Measurements from ENCODE around the gene SAPCD1.

The SAPCD1 gene

GRCh38 chr6:31762356-31762755, at the start of gene SAPCD1:
TSS of gene SAPCD1 (plus strand) at chr6:31762656. CDS start at chr6:31763055, 399 bp downstream.
- DNase-seq (ENCODE audit: low read depth), result no peak
- TF ChIP-seq CTCF (IDR thresholded peaks at IDR 0.05; ENCODE audit: low read length, missing control alignments), result no peak
- no peak within 1 kb of the TSS for H3K4me3 ChIP-seq (replicated peaks; ENCODE audit: low read depth, low read length)

GRCh38 chr6:31713465-31713864, 49.0 kb upstream of the SAPCD1 start:
- no peak overlapping the region for H3K4me3 ChIP-seq (replicated peaks; ENCODE audit: low read depth, low read length)
- no peak for TF ChIP-seq CTCF (IDR thresholded peaks at IDR 0.05; ENCODE audit: low read length, missing control alignments)
- DNase-seq (ENCODE audit: low read depth), result no peak

GRCh38 chr6:31713991-31714684, 48.3 kb upstream of the SAPCD1 start:
- no peak for TF ChIP-seq CTCF (IDR thresholded peaks at IDR 0.05; ENCODE audit: low read length, missing control alignments)
- no peak for DNase-seq (ENCODE audit: low read depth)
- H3K4me3 ChIP-seq (replicated peaks; ENCODE audit: low read depth, low read length), result no peak overlapping the region

- no peak within 1 kb of the TSS for H3K4me3 ChIP-seq (replicated peaks; ENCODE audit: low read depth, low read length)
- TF ChIP-seq CTCF (IDR thresholded peaks at IDR 0.05; ENCODE audit: low read length, missing control alignments), result no peak
- DNase-seq (ENCODE audit: low read depth), result no peak
Observed at GRCh38 chr6:31715022-31715958, 47.2 kb upstream of the SAPCD1 start, which contains the start of gene LY6G6D. TSS of gene LY6G6D (plus strand) at chr6:31715348. CDS start at chr6:31715356, 8 bp downstream.

GRCh38 chr6:31717499-31718222, 44.8 kb upstream of the SAPCD1 start:
- DNase-seq (ENCODE audit: low read depth), result no peak
- no peak overlapping the region for H3K4me3 ChIP-seq (replicated peaks; ENCODE audit: low read depth, low read length)

More at GRCh38 chr6:31717499-31718222, 44.8 kb upstream of the SAPCD1 start:
- TF ChIP-seq CTCF (IDR thresholded peaks at IDR 0.05; ENCODE audit: low read length, missing control alignments), result no peak
